ENCODE data around the gene CENPM. TPM values are rescaled to one million over a fixed set of nuclear protein-coding genes. Genes with fewer than 3 reads are reported as not detected.

Gene CENPM
- total and polyA plus RNA-seq, 2 donors (not counting 3 experiments of a cell fraction or from before 2014, with no cell fraction given): 34.5 to 37.4 TPM

DNA sequence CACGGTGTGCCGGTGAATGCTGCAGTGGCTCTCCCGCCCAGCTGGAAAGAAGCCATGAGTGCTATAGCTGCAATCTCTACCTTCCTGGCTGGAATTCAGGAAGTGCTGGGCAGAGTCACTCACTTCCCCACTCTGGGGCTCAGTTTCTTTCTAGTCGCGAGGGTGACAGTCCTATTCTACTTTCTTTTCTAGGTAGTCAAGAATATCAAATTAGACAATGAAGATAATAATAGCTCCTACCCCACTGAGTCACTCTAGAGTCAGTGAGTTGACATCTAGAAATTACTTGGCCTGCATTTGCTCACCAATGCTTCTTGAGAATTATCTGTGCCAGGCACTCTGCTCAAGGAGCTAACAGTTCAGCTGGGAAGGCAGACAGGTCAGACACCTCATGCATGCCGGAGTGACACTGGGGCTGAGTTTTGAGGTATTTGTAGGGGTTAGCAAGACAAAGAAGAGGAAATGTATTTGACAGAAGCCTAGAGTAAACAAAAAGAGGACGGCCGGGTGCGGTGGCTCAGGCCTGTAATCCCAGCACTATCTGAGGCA lies 3.2 kb downstream of the CENPM start:
- Histone ChIP-seq H3K9me3 (replicated peaks; ENCODE audit: control insufficient read depth, insufficient read depth, low read length) (no peaks in the 10 kb centered on the region), H3K4me3 (replicated peaks in 1 of 3; ENCODE audit: insufficient read depth in 1 of 3, low read depth in 1 of 3, low read length in 3 of 3) (peak overlapping the region in 1 of 3 experiments; percentile 2), H3K27ac (ENCODE audit: insufficient read depth, low read depth, low read length) (peak overlapping the region; percentile 44), H3K36me3 (ENCODE audit: control insufficient read depth in 2 of 2, extremely low read depth in 1 of 2, insufficient read depth in 2 of 2, low read length in 2 of 2) (no peaks in the 10 kb centered on the region), H3K4me1 (ENCODE audit: control insufficient read depth, extremely low read depth, insufficient read depth, low read length) (peaks cover 33% of the 10 kb centered on the region), H3K9ac (replicated peaks; ENCODE audit: extremely low read depth, insufficient read depth, low read length) (peak overlapping the region; percentile 15), H3K27me3 (ENCODE audit: control insufficient read depth in 2 of 2, insufficient read depth in 2 of 2, low read length in 2 of 2) (no peaks in the 10 kb centered on the region), H4K20me1 (replicated peaks; ENCODE audit: control insufficient read depth, extremely low read depth, insufficient read depth, low read length) (no peaks in the 10 kb centered on the region), H3K79me2 (ENCODE audit: control insufficient read depth, insufficient read depth, low read length) (peaks cover 5% of the 10 kb centered on the region), H3K9me1 (replicated peaks; ENCODE audit: control insufficient read depth, extremely low read depth, insufficient read depth, low read length) (no peaks in the 10 kb centered on the region), H3K4me2 (ENCODE audit: insufficient read depth, low read length) (peak overlapping the region; percentile 55), H2AFZ (ENCODE audit: low read depth, low read length) (peak overlapping the region; percentile 5)
- DNase-seq (ENCODE audit: low read depth, low spot score) (peak; percentile 42), FAIRE-seq (peak; percentile 82)
- ChIA-PET POLR2A (no interaction called here), CTCF (interaction anchor here (0.7 to 3.4 kb wide), 8 partner anchors 18 to 501 kb away, joined by 3 to 46 read pairs (median 8); partner anchors contain the start of gene MEI1)
- intact Hi-C loops (cut with micrococcal nuclease) (no loop called here), dilution Hi-C loops (cut with MboI; ENCODE audit: extremely low pct_ligation_motif_present, low sequenced_read_pairs) (no loop called here)
- no TSS peak for BruUV-seq (replicated peaks)
- TF ChIP-seq JUN (IDR thresholded peaks at IDR 0.05; ENCODE audit: borderline replicate concordance, insufficient read depth, insufficient read length, low read depth) (peak; percentile 23), EZH2 (IDR thresholded peaks at IDR 0.05; ENCODE audit: borderline replicate concordance, low read depth, low read length, severe bottlenecking) (no peak), POLR2A (IDR thresholded peaks at IDR 0.05; ENCODE audit: low read depth, low read length) (peak; percentile 19), FOS (IDR thresholded peaks at IDR 0.05; ENCODE audit: borderline replicate concordance, insufficient read depth, low read length) (peak; percentile 33), POLR2AphosphoS5 (IDR thresholded peaks at IDR 0.05; ENCODE audit: insufficient read depth, low read depth, low read length) (peak; percentile 21)
